ENCODE results near the gene TNK1.

DNA sequence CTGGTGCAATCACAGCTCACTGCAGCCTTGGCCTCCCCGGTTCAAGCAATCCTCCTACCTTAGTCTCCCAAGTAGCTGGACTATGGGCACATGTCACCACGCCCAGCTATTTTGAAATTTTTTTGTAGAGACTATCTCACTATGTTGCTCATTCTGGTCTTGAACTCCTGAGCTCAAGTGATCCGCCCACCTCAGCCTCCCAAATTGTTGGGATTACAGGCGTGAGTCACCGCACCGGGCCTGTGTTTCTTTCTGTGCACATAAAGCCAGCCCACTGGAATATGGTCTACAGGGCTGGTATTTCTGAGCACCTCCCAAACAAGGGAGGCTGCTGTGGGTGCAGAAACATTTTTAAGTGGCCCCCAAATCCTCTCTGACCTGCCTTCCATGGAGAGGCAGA lies 17.6 kb upstream of the TNK1 start:
- TF ChIP-seq, protein P1, sequence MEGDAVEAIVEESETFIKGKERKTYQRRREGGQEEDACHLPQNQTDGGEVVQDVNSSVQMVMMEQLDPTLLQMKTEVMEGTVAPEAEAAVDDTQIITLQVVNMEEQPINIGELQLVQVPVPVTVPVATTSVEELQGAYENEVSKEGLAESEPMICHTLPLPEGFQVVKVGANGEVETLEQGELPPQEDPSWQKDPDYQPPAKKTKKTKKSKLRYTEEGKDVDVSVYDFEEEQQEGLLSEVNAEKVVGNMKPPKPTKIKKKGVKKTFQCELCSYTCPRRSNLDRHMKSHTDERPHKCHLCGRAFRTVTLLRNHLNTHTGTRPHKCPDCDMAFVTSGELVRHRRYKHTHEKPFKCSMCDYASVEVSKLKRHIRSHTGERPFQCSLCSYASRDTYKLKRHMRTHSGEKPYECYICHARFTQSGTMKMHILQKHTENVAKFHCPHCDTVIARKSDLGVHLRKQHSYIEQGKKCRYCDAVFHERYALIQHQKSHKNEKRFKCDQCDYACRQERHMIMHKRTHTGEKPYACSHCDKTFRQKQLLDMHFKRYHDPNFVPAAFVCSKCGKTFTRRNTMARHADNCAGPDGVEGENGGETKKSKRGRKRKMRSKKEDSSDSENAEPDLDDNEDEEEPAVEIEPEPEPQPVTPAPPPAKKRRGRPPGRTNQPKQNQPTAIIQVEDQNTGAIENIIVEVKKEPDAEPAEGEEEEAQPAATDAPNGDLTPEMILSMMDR (IDR thresholded peaks at IDR 0.05), result no peak
- no peak for TF ChIP-seq POLR2A (IDR thresholded peaks at IDR 0.05)
- no peak for TF ChIP-seq POLR2AphosphoS5 (IDR thresholded peaks at IDR 0.05)
